SIG-M5 (cell line): ENCODE data around the gene DDX20.
"Not testable (repeated sequence)": the region's sequence is repeated elsewhere in the genome, so short reads cannot be mapped to it uniquely, and the experiment has no call there.

Experiments
- DNase-seq: peaks from one replicate; lab custom pipeline; 2025; lab: John Stamatoyannopoulos, UW

The DDX20 gene

DNA sequence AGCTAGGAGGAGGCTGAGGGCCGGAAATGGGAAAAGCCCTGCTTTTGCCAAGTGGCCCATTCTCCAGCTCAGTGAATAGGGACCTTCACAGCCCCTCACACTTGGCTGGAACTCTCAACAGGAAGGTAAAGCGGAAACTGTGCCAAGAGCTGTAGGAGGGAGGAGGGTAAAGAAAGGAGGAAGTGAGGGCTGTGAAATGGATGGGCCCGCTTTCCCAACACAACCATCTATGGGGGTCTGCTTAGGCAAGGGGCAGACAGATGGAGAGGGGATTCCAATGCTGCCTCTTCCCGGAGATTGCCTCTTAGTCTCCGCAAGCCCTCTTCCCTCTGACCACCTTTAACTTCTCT, 21.7 kb upstream of the DDX20 start:
- DNase-seq, result no peak

DNA sequence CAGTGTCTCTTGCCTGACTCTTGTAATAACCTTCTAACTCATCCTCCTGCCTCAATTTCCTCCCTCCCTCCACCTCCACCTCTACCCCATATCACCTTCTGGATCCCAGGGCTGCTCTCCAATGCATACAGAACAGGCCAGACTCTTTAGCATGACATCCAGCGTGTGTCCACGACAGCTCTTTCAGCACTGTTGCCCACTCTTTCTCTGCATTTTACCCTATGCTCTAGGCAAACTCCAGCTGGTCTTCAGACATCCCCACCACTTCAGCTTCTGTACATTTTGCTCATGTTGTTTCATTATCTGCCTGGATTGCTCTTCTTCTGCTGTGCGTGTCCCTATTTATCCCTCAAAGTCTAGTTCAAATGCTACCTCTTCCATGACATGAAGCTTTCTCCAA, 21.3 kb upstream of the DDX20 start:
- DNase-seq, result no peak

GRCh38 chr1:111734856-111735255, 20.8 kb upstream of the DDX20 start:
- DNase-seq, result no peak

DNA sequence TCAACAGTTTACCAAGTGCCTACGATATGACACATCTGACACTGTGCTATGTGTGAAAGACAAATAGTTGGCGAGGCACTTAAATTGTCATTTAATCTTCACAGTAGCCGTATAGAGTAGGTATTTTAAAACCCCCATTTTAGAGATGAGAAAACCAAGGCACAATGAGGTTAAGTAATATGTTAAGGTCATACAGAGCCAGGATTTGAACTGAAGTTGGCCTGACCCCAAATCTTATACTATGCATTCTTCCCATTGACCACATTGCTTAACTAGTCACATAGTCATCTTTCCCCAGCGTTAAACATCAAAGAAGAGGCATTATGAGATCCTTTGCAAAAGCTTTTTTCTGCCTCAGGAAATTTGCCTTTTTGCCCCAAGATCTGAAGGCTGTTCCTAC, 20.4 kb upstream of the DDX20 start:
- DNase-seq, result no peak

- DNase-seq, result no peak
Observed at GRCh38 chr1:111735858-111736544, 19.7 kb upstream of the DDX20 start.

DNA sequence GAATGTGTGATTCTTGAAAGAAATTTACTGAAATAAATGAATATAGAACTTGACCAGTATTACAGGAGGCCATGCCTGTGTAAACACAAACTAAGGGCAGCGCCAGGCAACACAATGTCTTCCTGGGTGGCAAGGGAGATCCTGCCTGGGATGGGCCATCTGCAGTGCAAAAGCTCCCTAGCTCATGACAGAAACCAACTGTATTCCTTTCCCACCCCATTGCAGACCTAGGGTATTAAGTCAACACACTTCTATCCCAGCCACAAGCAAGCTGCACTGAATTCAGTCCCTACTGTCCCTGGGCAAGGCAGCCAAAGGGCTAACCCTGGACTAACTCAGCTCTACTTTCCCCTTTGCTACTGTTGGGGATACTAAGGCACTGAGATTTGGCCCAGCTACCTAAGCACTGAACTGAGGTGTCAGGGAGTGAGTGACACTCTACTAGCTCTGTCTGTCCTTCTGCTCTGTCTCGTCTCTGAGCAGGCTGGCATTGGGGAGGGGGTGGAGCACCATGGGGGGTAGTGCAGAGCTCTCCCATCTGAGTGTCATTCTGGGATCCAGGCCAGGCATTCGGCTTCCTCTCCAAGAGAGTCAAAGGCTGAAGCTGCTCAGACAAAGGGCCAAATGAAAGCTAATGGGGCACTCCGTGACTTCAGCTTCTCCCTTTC, 19.0 kb upstream of the DDX20 start:
- DNase-seq, result no peak

- no peak for DNase-seq
Observed at GRCh38 chr1:111737216-111738132, 18.2 kb upstream of the DDX20 start.

DNA sequence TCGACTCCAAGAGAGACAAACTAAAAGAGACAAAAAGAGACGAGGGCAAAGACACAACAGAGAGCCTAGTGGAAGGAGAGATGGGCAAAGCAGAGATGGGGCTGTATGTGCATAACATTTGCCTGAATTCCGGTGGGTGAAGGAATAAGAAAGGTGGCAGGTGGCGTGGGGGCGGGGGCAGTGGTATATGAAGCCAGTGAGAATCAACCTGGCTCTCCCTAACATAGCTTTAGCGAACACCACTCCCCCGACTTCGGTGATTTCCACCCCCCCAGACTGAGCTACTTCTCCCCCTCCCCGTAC, 17.6 kb upstream of the DDX20 start:
- no peak for DNase-seq

DNA sequence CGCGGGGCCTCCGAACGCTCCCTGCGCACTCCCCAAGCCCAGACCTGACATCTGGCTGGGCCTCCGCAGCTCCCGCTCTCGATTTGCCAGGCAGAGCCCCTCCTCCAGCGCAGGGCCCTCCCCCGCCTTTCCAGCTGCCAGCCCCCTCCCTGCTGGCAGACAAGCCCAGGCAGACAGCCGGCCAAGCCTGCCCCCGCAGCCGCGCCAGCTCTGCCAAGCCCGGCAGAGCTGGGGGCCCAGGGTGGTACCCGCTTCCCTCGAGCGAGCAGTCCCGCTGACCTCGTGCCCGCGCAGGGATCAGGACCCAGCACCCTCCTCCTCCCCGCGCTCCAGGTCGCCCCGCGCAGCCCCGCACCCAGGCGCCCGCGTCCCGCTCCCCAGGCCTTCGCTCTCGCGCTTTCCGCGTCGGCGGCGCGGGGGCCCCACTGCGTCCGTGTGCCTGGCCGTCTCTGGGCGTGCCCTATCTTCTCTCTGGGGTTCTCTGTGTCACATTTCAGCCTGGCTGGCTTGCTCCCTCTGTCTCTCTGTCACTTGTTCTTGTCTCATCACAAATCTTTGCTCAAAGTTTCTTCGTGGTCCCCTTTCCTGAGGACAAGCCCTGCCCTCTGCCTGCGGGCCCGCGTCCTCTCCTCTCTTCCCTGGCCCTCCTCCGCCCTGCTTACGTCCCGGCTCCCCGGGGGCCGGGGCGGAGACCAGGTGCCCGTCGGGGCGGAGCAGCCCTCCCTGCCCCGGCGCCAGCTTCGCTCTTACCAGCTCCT, 17.1 kb upstream of the DDX20 start:
- DNase-seq, result no peak

- no peak for DNase-seq
Observed at GRCh38 chr1:111739194-111739924, 16.3 kb upstream of the DDX20 start, which contains the start of gene INKA2. Gene INKA2 (minus strand): TSS chr1:111739395. CDS start chr1:111739242, 153 bp downstream.

- DNase-seq, result no peak
Observed at GRCh38 chr1:111739925-111740765, 15.6 kb upstream of the DDX20 start.

GRCh38 chr1:111742292-111742691, 13.4 kb upstream of the DDX20 start:
- DNase-seq, result not testable (repeated sequence)

DNA sequence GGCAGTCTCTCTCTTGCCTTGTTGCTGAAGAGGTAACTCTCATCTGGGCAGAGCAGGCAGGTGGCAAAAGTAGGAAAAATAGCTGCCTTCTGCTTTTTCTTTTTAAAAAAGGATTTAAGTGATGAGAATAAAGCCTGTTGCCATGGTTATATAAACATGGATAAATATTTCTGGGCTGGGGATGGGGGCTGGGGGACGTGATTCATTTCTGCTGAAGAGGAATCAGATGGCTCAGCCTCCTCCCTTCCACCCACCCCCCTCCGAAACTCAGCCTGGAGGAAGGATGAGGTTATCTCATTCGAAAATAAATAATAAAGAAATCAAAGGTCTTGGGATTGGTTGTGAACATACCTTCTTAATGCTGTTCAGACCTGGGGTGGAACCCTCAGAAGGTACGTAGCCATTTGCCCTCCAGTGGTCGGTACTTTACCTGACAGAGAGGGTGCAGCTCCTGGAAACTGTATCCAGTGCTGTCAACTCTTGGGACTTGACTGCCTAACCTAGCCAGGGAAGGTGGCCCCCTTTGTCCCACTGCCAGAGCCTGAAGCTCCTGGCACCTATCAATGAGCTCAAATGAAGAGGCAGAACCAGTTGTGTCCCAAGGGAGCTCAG, 12.7 kb upstream of the DDX20 start:
- no peak for DNase-seq

- DNase-seq, result no peak
Observed at GRCh38 chr1:111743679-111744101, 12.0 kb upstream of the DDX20 start.

DNA sequence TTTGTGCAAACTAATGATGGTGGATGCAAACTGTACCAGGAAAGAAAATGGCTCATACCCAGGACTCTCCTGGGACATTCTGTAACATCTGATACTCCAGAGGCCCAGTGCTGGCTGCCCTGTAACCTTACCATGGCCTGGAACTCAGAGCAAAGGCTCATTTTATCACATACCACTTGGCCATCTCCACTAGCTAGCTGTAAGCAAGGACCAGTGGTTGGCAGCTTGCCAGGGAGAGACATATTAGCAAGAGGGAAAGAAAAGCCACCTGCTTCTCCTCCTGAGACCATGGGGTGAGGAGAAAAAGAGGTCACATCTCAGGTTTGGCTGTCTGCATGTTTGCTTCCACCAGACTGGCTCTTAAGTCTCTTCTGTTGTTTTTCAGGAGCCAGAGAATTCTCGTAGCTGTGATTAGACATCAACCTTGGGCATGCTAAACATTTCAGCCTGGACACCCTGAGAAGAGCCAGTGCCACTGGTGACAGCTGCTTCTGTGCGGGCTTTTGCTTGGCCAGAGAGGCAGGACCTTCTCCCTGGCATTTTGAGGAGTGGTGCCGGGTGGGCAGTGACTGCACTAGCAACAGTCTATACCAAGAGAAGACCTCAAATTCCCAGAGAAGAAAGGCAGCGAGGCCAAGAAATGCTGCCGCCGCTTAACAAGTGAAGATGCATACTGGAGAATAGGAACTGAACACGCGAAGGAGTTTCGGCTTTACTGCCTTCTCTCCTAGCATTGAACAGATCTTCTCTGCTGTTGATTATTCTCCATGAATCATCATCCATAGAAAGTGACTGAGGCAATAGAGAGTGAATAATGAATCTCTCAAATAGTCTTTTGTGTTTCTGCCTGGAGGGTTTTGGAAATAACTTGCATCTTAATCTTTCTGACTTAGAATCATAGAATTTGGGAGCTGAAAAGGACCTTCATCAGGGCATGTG, 9.8 kb upstream of the DDX20 start:
- no peak for DNase-seq

GRCh38 chr1:111746614-111746999, 9.1 kb upstream of the DDX20 start:
- DNase-seq, result no peak

GRCh38 chr1:111747282-111747734, 8.4 kb upstream of the DDX20 start:
- no peak for DNase-seq

DNA sequence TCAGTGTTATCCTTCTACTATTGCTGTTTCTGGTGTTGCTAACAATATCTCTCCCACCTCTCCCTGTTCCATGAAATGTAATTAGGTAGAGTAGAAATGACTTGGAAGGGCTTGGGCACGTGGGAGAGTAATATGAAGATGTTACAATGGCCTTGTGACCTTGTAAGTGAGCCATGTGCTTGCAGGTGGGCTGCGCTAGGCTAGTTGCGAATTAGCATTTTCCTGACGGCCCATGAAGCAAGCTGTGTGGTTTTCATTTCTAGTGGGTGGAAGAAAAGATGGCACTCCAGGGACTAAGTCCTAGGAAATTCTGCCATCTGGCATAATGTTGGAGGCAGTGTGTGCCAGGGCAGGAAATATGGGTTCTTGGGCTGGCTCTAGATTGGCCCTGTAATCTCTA, 7.8 kb upstream of the DDX20 start:
- no peak for DNase-seq

GRCh38 chr1:111749628-111750027, 6.1 kb upstream of the DDX20 start:
- no peak for DNase-seq
